BJ (cell line): Measurements from ENCODE around the gene MARK3. TPM values are rescaled to one million over a fixed set of nuclear protein-coding genes. Genes with fewer than 3 reads are reported as not detected.

Experiments
- CTCF ChIA-PET: fragments of 350-600 bp; formaldehyde crosslinking; extraction: SDS; loops from one replicate; lab custom pipeline; 2021; ENCODE audit warnings: antibody characterized with exemption, inconsistent platforms; lab: Yijun Ruan, JAX
- POLR2A ChIA-PET: fragments of 300-600 bp; sonication (Branson Sonifier 250); formaldehyde crosslinking; extraction: SDS; loops from one replicate; lab custom pipeline; 2021; ENCODE audit warnings: antibody characterized with exemption; lab: Charles Lee
- DNase-seq: peaks from one replicate; pipeline ENCODE4 v3.0.0-alpha.2; 2011; ENCODE audit warnings: low read depth
- H3K27me3 ChIP-seq: 2 replicates; pipeline ENCODE4 v1.6.0; 2011; ENCODE audit warnings: low read length; ENCODE audit not compliant: control insufficient read depth, insufficient read depth
- H3K36me3 ChIP-seq: 2 replicates; pipeline ENCODE4 v1.5.1; 2011; ENCODE audit warnings: low read length; ENCODE audit not compliant: control insufficient read depth, insufficient read depth
- H3K4me3 ChIP-seq: 2 replicates; pipeline ENCODE4 v1.5.1; 2011; ENCODE audit warnings: low read depth, mild to moderate bottlenecking, control low read depth, low read length
- CTCF ChIP-seq: IDR thresholded peaks from 2 replicates; pipeline ENCODE4 v1.5.1; 2011; ENCODE audit warnings: low read depth, mild to moderate bottlenecking, control low read depth, inconsistent platforms, low read length, moderate library complexity; ENCODE audit not compliant: insufficient read depth
- polyA plus RNA-seq: library from polyadenylated mRNA; depleted of rRNA; stranded (reverse); fragments of >200 nt; gene quantifications from 2 replicates; pipeline ENCODE4 v1.2.3, GENCODE V29; 2011

The MARK3 gene
- polyA plus RNA-seq, 1 experiment, result 73.9 TPM

DNA sequence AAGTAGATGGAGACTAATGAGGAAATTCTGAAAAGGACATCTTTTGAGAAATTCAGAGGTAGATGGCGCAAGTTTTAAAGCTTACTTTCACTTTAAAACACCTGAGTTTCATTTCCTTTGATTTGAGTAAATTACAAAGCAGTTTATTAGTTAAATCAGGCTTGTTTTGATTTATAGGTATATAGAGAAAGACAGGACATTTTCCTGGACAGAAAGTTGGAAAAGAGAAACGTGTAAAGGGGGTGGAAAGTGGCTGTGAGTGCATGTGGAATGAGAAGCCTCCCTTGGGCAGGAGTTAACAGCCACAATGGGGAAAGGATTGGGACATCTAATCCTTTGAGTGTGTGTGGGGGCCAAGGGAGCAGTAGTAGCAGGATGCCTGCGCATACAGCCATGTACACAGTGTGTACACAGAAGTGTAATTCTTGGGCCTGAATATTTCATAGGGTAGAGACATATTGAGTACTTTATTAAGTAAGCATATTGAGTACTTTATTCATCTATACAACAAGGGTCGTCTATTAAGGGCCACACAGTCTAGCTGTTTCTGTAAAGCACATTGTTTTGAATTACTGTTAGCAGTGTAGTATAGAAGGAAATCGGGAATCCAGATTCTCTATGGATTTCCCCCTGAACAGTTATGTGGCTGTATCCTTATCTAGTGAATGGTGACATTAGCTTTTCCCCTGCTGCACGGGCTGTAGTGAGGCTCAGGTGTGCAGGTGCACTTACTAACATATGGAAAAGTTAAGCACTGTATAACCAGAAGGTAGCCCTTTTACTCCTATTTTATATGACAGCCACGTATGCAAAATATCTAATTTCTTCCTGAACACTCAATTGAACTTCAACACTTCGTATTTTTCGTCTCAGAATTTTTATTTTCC is 19.1 kb downstream of the MARK3 start:
- POLR2A ChIA-PET, result no interaction called here
- Histone ChIP-seq H3K27me3 (no peaks in the 10 kb centered on the region), H3K4me3 (no peak overlapping the region), H3K36me3 (peaks cover 4% of the 10 kb centered on the region)
- CTCF ChIA-PET, result interaction anchor here (4.6 kb wide), 1 partner anchor 11 kb away, joined by 13 read pairs; no protein-coding TSS in a partner anchor
- no peak for DNase-seq
- no peak for TF ChIP-seq CTCF

- POLR2A ChIA-PET, result no interaction called here
- no peaks in the 10 kb centered on the region for H3K27me3 ChIP-seq
- CTCF ChIA-PET, result interaction anchor here (1.2 to 4.6 kb wide), 2 partner anchors 11 to 66 kb away, joined by 3 to 13 read pairs; no protein-coding TSS in a partner anchor
- peaks cover 4% of the 10 kb centered on the region for H3K36me3 ChIP-seq
- no peak overlapping the region for H3K4me3 ChIP-seq
- TF ChIP-seq CTCF, result no peak
- no peak for DNase-seq
Measured at GRCh38 chr14:103404920-103405319, 19.7 kb downstream of the MARK3 start.

DNA sequence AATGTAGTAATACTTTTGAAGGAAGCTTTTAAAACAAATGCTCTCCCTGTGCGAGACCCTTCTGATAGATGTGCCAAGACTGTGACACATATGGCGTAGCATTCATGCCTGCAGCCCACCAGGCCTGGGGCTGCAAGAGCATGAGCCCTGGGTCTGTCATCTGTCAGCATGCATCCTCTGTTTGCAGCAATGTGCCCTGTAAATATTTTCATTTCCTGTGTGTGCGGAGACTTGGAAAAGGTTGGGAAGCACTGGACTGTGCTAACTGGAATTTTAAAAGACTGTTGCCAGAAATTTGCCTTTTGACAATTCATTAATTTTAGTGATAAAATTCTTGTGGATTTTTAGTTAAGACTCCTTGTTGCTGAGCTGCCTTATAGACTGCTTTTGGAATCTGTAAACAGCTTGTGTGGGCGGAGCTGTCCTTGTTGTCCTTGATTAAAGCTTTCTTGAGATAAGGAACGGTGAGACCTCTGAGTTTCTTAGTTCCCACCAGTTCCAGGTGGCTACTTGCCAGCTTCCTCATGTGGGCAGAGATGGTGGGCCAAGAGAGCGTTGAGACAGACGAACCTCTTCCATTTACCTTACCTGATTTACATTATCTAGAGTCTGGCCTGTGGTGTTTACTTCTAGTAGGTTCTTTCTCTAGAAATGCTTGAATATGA is 23.4 kb downstream of the MARK3 start:
- CTCF ChIA-PET, result interaction anchor here (0.5 to 1.3 kb wide), 3 partner anchors 14 to 207 kb away, joined by 3 read pairs; no protein-coding TSS in a partner anchor
- TF ChIP-seq CTCF, result no peak

GRCh38 chr14:103416916-103417315 is 31.7 kb downstream of the MARK3 start:
- no peak overlapping the region for H3K4me3 ChIP-seq
- POLR2A ChIA-PET, result no interaction called here
- CTCF ChIA-PET, result interaction anchor here (1.0 to 2.6 kb wide), 3 partner anchors 10 to 83 kb away, joined by 3 to 6 read pairs (median 4); no protein-coding TSS in a partner anchor
- no peaks in the 10 kb centered on the region for H3K27me3 ChIP-seq
- no peak for DNase-seq
- TF ChIP-seq CTCF, result no peak
- peaks cover 3% of the 10 kb centered on the region; the same call in 1 of the 2 replicates for H3K36me3 ChIP-seq

More for the DNA sequence above, 23.4 kb downstream of the MARK3 start:
- POLR2A ChIA-PET, result no interaction called here
- peaks cover 5% of the 10 kb centered on the region for H3K36me3 ChIP-seq
- DNase-seq, result no peak
- no peak overlapping the region for H3K4me3 ChIP-seq
- no peaks in the 10 kb centered on the region for H3K27me3 ChIP-seq

- Histone ChIP-seq H3K4me3 (no peak overlapping the region), H3K27me3 (no peaks in the 10 kb centered on the region), H3K36me3 (peaks cover 1% of the 10 kb centered on the region; the same call in 1 of the 2 replicates)
- CTCF ChIA-PET, result interaction anchor here (0.6 to 2.6 kb wide), 2 partner anchors 8 to 46 kb away, joined by 3 to 6 read pairs; no protein-coding TSS in a partner anchor
- DNase-seq, result peak; percentile 62
- POLR2A ChIA-PET, result interaction anchor here (0.6 kb wide), 2 partner anchors 7 to 27 kb away, joined by 4 to 8 read pairs; no protein-coding TSS in a partner anchor
- no peak for TF ChIP-seq CTCF
Measured at GRCh38 chr14:103418481-103418818, 33.2 kb downstream of the MARK3 start.
